Coronary artery (tissue), 2 donors: ENCODE results near the gene RNF208.

ENCODE experiments used
- DNase-seq: peaks from one replicate; pipeline ENCODE4 v3.0.0-alpha.2; 2017; ENCODE audit warnings: low spot score
- H3K27ac ChIP-seq, 2 donors: fragments of 200-600 bp; sonication (generic); one replicate each; pipeline ENCODE4 v1.5.1; 2016 to 2019
- H3K4me3 ChIP-seq: fragments of 200-600 bp; sonication (generic); 2 replicates; pipeline ENCODE4 v1.5.1; 2016; ENCODE audit warnings: mild to moderate bottlenecking, moderate library complexity
- TF ChIP-seq, protein P1 (sequence below): fragments of 200-600 bp; sonication (generic); IDR thresholded peaks from one replicate; pipeline ENCODE4 v1.5.1; 2019; ENCODE audit warnings: antibody characterized with exemption

The RNF208 gene

DNA sequence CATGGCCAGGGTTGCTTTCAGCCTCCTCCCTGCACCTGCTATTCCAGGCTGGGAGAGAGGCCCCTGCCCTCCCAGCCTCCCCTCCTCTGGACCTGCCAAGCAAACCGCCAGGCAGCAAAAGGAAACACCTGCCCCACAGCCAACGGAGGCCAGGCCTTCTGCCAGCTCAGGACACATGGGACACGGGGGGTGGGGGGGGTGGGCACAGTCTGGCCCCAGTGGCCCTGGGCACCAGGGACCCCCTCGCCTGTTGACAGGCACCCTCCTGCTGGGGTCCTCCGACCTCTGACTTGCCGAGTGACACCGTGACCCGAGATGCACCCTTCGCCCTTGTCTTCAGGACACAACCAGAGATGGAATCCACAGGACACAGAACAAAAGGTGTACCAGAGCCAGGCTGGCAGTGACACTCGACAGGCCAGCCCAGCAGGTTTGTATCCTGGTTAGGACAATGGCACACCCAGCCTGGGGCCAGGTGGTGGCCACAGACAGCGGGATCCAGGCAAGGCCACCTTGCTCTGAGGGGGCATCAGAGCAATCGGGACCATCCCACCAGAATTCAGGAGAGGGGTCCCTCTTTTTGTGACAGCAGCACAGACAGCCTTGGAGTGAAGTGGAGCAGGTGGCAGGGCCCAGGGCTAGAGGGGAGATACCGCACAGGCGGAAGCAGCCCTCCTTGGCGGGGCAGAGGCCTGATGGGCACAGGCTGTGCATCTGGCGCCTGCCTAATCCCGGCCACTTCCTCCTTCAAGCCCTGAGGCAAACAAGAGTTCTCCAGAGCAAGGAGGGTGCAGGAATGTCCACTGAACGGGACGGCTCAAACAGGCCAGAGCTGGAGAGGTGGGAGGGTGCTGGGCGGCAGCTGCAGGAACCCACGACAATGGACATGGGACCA is 48.9 kb downstream of the RNF208 start:
- no peak overlapping the region for H3K4me3 ChIP-seq
- no peak overlapping the region for H3K27ac ChIP-seq

DNA sequence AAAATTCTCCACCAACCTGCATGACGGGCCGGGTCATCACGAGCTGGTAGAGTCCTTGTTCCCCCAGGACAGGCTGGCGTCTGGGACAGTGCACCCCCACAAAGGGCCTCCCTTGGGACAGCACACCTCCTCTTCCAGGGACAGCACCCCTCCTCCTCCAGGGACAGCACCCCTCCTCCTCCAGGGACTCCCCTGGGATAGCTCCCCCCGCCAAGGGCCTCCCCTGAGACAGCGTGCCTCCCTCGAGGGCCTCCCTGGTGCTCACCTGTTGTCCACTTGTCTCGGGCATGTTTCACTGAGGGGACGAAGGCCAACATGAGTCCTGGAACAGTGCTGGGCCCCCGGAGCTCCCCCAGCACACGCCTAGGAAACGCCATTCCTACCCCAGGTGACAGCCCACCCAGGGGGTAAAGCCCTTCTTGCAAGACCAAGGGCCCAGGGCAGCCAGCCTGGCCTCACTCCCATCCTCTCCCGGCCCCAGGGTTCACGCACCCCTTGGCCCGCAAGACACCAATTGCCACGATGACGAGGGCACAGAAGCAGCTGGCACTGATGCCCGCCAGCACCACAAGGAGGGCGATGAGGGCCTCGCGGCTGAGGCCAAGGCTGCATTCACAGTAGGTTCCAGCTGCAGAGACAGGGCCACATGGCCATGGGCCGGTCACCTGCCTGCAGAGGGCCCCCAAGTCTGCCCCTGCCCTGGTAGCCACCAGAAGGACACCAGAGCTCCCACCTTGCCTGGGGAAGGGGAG is 50.7 kb downstream of the RNF208 start:
- H3K27ac ChIP-seq, result no peak overlapping the region
- no peak for DNase-seq
- TF ChIP-seq, protein P1, sequence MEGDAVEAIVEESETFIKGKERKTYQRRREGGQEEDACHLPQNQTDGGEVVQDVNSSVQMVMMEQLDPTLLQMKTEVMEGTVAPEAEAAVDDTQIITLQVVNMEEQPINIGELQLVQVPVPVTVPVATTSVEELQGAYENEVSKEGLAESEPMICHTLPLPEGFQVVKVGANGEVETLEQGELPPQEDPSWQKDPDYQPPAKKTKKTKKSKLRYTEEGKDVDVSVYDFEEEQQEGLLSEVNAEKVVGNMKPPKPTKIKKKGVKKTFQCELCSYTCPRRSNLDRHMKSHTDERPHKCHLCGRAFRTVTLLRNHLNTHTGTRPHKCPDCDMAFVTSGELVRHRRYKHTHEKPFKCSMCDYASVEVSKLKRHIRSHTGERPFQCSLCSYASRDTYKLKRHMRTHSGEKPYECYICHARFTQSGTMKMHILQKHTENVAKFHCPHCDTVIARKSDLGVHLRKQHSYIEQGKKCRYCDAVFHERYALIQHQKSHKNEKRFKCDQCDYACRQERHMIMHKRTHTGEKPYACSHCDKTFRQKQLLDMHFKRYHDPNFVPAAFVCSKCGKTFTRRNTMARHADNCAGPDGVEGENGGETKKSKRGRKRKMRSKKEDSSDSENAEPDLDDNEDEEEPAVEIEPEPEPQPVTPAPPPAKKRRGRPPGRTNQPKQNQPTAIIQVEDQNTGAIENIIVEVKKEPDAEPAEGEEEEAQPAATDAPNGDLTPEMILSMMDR, result no peak
- H3K4me3 ChIP-seq, result no peak overlapping the region

More for the DNA sequence above, 48.9 kb downstream of the RNF208 start:
- TF ChIP-seq, protein P1, result no peak
- DNase-seq, result no peak

DNA sequence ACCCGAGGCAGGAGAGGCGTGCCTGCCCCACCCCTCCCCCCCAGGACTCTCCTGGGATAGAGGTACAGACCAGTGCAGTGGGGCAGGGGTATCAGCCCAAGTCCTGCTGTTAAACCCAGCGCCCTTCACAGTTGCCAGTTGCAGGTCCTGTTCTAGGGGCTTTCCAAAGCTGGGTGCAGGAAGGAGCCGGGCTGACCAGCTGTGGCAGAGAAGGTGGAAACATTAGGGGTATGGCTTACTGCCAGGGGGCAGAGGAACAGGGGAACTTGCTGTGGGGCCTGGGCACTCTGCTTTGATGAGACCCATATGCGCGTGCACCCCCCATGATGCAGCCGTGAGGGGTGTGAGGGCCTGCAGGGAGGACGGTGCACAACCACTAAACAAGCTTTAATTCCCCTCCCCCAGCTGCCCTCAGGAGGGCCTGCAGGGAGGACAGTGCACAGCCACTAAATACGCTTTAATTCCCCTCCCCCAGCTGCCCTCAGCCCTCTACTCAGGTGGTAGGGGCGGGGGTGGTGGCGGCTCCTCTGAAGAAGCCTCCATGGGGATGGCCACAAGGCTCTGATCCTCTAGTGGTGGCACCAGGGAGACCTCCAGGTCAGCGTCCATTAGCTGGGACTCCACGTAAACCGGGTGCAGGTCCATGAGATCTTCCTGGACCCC is 51.4 kb downstream of the RNF208 start:
- no peak overlapping the region for H3K27ac ChIP-seq
- TF ChIP-seq, protein P1, result no peak
- H3K4me3 ChIP-seq, result no peak overlapping the region
- no peak for DNase-seq
